Suprapubic skin (tissue), 4 donors: ENCODE measurements around the gene TBCEL.

Experiments
- EP300 ChIP-seq: sonication (generic); formaldehyde crosslinking; IDR thresholded peaks from one replicate; pipeline ENCODE4 v1.6.1; 2017; ENCODE audit warnings: antibody characterized with exemption
- POLR2A ChIP-seq, 2 donors: fragments of 450-650 bp; IDR thresholded peaks; one replicate each; pipeline ENCODE4 v1.6.1; 2017; ENCODE audit warnings: antibody characterized with exemption in 2 of 2, mild to moderate bottlenecking in 2 of 2, moderate library complexity in 2 of 2
- POLR2AphosphoS5 ChIP-seq, 3 donors: sonication (generic); formaldehyde crosslinking; IDR thresholded peaks; one replicate each; pipeline ENCODE4 v1.6.1; 2017; ENCODE audit warnings: antibody characterized with exemption in 3 of 3
- TF ChIP-seq, protein P1 (sequence below), 2 donors: fragments of 200-600 bp in 1 of 2; fragments of 450-650 bp in 1 of 2; sonication (generic) in 1 of 2; IDR thresholded peaks; one replicate each; pipeline ENCODE4 v1.5.1; 2016 to 2019; ENCODE audit warnings: antibody characterized with exemption in 2 of 2, mild to moderate bottlenecking in 1 of 2, moderate library complexity in 1 of 2

DNA sequence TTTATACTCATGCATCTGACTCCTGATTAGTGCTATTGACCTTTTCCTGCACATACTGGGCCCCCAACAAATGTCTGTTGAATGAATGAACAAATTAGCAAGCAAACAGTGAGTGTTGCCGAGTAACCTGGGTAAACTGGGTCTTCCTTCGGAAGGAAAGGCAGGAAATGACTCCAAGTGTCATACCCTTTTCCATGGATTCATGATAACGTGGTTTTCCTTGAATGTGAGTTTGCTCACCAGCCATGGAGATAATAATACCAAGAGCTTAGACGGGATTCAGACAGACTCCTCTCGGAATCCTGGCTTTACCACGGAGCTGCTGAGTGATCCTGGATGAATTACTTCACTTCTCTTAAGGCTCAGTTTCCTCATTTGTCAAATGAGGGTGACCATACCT is 93.9 kb downstream of the TBCEL start:
- TF ChIP-seq POLR2A (IDR thresholded peaks at IDR 0.05) (no peak), POLR2AphosphoS5 (IDR thresholded peaks at IDR 0.05) (no peak), EP300 (no peak)
- TF ChIP-seq, protein P1, sequence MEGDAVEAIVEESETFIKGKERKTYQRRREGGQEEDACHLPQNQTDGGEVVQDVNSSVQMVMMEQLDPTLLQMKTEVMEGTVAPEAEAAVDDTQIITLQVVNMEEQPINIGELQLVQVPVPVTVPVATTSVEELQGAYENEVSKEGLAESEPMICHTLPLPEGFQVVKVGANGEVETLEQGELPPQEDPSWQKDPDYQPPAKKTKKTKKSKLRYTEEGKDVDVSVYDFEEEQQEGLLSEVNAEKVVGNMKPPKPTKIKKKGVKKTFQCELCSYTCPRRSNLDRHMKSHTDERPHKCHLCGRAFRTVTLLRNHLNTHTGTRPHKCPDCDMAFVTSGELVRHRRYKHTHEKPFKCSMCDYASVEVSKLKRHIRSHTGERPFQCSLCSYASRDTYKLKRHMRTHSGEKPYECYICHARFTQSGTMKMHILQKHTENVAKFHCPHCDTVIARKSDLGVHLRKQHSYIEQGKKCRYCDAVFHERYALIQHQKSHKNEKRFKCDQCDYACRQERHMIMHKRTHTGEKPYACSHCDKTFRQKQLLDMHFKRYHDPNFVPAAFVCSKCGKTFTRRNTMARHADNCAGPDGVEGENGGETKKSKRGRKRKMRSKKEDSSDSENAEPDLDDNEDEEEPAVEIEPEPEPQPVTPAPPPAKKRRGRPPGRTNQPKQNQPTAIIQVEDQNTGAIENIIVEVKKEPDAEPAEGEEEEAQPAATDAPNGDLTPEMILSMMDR (IDR thresholded peaks at IDR 0.05) = no peak
